Measurements from ENCODE around the gene PLTP. TPM values are rescaled to one million over a fixed set of nuclear protein-coding genes. Genes with fewer than 3 reads are reported as not detected.

Gene PLTP
- total and polyA plus RNA-seq, 2 of the 13 experiments (the other 11 are each of a cell fraction or from before 2014, with no cell fraction given), result 16.9 to 28.6 TPM

- TF ChIP-seq, protein P1, sequence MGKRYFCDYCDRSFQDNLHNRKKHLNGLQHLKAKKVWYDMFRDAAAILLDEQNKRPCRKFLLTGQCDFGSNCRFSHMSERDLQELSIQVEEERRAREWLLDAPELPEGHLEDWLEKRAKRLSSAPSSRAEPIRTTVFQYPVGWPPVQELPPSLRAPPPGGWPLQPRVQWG (CRISPR knock-in tag; IDR thresholded peaks at IDR 0.05; ENCODE audit: borderline replicate concordance, low read depth), result no peak
- TF ChIP-seq MIER3 (CRISPR knock-in tag; IDR thresholded peaks at IDR 0.05; ENCODE audit: borderline replicate concordance) (no peak), KLF16 (CRISPR knock-in tag; IDR thresholded peaks at IDR 0.05) (no peak), GTF2F1 (IDR thresholded peaks at IDR 0.05; ENCODE audit: low read length) (no peak), SOX13 (IDR thresholded peaks at IDR 0.05) (no peak), SOX13 (CRISPR knock-in tag; conservative IDR thresholded peaks at IDR 0.05 in 1 of 2, IDR thresholded peaks at IDR 0.05 in 1 of 2) (peak in 1 of 2 experiments; percentile 59; a peak in 1 of 4 replicates), ZNF660 (CRISPR knock-in tag; IDR thresholded peaks at IDR 0.05; ENCODE audit: borderline replicate concordance, low read depth) (no peak), ZMYM3 (CRISPR knock-in tag; IDR thresholded peaks at IDR 0.05) (peak; percentile 73), RARA (CRISPR knock-in tag; IDR thresholded peaks at IDR 0.05) (no peak), ZNF468 (CRISPR knock-in tag; IDR thresholded peaks at IDR 0.05) (no peak), FOXO1 (CRISPR knock-in tag; IDR thresholded peaks at IDR 0.05) (no peak), PHF5A (CRISPR knock-in tag; IDR thresholded peaks at IDR 0.05; ENCODE audit: low read depth, unreplicated experiment) (no peak), CREB1 (IDR thresholded peaks at IDR 0.05) (no peak), CREB1 (CRISPR knock-in tag; IDR thresholded peaks at IDR 0.05) (no peak), ZNF124 (CRISPR knock-in tag; IDR thresholded peaks at IDR 0.05) (no peak), ZNF556 (CRISPR knock-in tag; IDR thresholded peaks at IDR 0.05; ENCODE audit: borderline replicate concordance) (no peak), ZNF335 (CRISPR knock-in tag; IDR thresholded peaks at IDR 0.05) (no peak), MXD4 (CRISPR knock-in tag; IDR thresholded peaks at IDR 0.05) (no peak), GATA4 (IDR thresholded peaks at IDR 0.05; ENCODE audit: borderline replicate concordance, low read depth) (no peak), ISL2 (CRISPR knock-in tag; IDR thresholded peaks at IDR 0.05) (0 out of 2 replicates have a peak, but pooled peaks have one; percentile 20), ZNF20 (CRISPR knock-in tag; IDR thresholded peaks at IDR 0.05) (no peak), NFE2 (CRISPR knock-in tag; IDR thresholded peaks at IDR 0.05) (no peak)
- TF ChIP-seq, protein P2, sequence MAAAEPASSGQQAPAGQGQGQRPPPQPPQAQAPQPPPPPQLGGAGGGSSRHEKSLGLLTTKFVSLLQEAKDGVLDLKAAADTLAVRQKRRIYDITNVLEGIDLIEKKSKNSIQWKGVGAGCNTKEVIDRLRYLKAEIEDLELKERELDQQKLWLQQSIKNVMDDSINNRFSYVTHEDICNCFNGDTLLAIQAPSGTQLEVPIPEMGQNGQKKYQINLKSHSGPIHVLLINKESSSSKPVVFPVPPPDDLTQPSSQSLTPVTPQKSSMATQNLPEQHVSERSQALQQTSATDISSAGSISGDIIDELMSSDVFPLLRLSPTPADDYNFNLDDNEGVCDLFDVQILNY (CRISPR knock-in tag; conservative IDR thresholded peaks at IDR 0.05), result no peak
- TF ChIP-seq, protein P3, sequence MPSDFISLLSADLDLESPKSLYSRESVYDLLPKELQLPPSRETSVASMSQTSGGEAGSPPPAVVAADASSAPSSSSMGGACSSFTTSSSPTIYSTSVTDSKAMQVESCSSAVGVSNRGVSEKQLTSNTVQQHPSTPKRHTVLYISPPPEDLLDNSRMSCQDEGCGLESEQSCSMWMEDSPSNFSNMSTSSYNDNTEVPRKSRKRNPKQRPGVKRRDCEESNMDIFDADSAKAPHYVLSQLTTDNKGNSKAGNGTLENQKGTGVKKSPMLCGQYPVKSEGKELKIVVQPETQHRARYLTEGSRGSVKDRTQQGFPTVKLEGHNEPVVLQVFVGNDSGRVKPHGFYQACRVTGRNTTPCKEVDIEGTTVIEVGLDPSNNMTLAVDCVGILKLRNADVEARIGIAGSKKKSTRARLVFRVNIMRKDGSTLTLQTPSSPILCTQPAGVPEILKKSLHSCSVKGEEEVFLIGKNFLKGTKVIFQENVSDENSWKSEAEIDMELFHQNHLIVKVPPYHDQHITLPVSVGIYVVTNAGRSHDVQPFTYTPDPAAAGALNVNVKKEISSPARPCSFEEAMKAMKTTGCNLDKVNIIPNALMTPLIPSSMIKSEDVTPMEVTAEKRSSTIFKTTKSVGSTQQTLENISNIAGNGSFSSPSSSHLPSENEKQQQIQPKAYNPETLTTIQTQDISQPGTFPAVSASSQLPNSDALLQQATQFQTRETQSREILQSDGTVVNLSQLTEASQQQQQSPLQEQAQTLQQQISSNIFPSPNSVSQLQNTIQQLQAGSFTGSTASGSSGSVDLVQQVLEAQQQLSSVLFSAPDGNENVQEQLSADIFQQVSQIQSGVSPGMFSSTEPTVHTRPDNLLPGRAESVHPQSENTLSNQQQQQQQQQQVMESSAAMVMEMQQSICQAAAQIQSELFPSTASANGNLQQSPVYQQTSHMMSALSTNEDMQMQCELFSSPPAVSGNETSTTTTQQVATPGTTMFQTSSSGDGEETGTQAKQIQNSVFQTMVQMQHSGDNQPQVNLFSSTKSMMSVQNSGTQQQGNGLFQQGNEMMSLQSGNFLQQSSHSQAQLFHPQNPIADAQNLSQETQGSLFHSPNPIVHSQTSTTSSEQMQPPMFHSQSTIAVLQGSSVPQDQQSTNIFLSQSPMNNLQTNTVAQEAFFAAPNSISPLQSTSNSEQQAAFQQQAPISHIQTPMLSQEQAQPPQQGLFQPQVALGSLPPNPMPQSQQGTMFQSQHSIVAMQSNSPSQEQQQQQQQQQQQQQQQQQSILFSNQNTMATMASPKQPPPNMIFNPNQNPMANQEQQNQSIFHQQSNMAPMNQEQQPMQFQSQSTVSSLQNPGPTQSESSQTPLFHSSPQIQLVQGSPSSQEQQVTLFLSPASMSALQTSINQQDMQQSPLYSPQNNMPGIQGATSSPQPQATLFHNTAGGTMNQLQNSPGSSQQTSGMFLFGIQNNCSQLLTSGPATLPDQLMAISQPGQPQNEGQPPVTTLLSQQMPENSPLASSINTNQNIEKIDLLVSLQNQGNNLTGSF (CRISPR knock-in tag; IDR thresholded peaks at IDR 0.05), result no peak
- TF ChIP-seq, protein P4, sequence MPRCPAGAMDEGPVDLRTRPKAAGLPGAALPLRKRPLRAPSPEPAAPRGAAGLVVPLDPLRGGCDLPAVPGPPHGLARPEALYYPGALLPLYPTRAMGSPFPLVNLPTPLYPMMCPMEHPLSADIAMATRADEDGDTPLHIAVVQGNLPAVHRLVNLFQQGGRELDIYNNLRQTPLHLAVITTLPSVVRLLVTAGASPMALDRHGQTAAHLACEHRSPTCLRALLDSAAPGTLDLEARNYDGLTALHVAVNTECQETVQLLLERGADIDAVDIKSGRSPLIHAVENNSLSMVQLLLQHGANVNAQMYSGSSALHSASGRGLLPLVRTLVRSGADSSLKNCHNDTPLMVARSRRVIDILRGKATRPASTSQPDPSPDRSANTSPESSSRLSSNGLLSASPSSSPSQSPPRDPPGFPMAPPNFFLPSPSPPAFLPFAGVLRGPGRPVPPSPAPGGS (CRISPR knock-in tag; IDR thresholded peaks at IDR 0.05), result no peak
Observed at GRCh38 chr20:45867136-45867818, 44.7 kb downstream of the PLTP start (continued).

All from HepG2 (cell line).